Measurements from ENCODE around the gene APOBEC3B.
A peak's percentile ranks its signal among the peaks of the same experiment; 100 is the strongest.
"Not testable (repeated sequence)": the region's sequence is repeated elsewhere in the genome, so short reads cannot be mapped to it uniquely, and the experiment has no call there.

The APOBEC3B gene

DNA sequence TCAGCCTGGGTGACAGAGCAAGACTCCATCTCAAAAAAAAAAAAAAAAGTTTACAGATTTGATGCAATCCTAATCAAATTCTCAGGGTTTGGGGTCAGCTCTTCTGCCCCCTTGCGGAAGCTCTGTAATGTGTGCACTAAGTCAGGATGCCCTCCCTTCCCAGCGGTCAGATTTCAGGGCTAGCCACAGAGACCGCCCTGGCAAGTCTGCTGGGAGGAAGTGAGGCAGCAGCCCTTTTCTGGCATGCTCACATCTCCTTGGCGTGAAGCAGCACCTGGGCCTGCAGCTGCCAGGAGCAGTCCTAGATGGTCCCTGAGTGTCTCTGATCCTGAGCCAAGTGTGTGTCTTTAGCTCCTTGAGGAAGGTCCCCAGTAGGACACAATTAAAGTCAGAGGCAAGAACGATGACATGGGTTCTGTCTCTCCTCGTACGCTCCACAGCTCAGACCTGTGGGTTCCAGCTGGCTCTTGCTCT, 21.1 kb downstream of the APOBEC3B start:
- DNase-seq = peak; percentile 82

DNA sequence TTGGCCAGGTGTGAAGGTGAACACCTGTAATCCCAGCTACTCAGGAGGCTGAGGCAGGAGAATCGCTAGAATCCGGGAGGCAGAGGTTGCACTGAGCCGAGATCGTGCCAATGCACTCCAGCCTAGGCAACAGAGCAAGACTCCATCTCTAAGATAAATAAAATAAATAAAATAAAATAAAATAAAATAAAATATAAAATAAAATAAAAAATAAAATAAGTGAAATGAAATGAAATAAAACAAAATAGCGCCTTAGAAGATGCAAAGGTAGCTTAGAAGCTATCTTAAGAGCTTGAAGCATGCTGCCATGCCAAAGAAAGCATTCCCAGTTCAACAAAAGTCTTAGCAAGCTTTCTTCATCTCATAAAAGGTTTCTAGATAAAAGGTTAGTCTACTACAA, 25.0 kb downstream of the APOBEC3B start:
- DNase-seq = no peak

DNA sequence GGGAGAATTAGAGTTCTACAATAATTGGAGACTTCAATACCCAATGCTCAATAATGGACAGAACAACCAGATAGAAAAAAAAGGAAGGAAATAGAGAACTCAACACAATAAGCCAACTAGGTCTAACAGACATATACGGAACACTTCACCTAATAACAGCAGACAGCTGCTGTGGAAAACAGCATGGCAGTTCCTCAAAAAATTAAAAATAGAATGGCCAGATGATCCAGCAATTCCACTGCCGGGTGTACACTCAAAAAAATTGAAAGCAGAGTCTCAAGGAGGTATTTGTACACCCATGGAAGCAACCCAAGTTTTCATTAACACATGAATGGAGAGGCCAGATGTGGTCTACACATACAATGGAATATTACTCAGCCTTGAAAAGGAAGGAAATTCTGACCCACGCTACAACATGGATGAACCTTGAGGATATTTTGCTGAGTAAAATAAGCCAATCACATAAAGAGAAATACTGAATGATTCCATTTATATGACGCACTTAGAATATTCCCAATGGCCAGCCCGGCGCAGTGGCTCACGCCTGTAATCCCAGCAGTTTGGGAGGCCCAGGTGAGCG, 26.2 kb downstream of the APOBEC3B start:
- DNase-seq = not testable (repeated sequence)

DNA sequence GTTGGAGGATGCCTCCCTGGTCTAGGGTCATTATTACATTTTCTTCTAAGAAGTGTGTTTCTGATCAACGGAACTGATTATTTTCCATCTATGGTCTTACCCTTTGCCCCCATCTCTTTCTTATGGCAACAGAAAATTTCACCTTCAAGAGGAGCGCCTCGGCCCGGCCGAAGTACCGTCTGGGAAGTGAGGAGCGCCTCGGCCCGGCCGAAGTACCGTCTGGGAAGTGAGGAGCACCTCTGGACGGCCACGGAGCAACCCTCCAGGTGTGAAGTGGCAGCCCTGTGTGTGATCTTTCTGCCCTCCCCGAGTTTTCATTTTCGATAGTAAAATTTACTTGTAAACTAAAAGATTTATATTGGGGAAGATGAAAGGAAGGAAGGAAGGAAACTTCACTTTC, 28.8 kb downstream of the APOBEC3B start:
- DNase-seq = no peak

DNA sequence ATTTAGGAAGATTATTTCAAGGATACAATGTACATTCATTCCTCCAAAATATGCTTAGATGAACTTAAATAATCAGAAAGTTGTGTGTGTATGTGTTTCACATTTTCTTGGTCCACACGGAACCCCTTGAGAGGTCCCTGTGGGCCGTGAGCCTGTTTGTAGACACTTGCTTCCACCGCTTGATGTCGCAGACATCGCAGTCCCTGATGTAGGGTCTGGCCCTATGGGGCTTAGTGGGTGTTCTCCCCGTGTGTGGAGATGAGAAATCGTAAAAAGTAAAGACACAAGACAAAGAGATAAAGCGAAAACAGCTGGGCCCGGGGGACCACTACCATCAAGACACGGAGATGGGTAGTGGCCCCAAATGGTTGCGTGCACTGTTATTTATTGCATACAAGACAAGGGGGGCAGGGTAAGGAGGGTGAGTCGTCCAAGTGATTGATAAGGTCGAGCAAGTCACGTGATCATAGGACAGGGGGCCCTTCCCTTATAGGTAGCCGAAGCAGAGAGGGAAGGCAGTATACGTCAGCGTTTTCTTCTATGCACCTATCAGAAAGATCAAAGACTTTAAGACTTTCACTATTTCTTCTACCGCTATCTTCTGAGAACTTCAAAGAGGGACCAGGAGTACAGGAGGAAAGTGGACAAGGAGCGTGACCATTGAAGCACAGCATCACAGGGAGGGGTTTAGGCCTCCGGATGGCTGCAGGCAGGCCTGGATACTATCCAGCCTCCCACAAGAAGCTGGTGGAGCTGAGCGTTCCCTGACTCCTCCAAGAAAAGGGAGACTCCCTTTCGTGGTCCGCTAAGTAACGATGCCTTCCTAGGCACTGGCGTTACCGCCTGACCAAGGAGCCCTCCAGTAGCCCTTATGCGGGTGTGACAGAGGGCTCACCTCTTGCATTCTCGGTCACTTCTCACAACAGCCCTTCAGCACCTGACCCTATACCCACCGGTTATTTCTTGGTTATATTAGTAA, 30.7 kb downstream of the APOBEC3B start:
- no peak for DNase-seq

DNA sequence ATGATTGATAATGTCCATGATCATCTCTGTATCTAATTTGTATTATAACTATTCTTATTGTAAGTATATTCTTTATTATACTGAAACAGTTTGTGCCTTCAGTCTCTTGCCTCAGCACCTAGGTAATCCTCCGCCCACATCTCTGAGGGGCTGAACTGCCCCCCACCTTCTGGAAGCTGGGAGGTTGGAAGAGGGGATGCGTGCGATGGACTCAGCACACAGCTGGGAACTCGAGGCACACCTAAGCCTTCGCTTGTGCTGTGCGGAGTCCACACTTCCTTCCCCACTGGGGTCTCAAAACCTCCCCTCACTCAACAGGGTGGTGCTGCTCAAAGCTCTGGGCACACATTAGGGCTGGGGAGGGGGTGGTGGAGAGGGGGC, 31.4 kb downstream of the APOBEC3B start:
- DNase-seq = not testable (repeated sequence)

DNA sequence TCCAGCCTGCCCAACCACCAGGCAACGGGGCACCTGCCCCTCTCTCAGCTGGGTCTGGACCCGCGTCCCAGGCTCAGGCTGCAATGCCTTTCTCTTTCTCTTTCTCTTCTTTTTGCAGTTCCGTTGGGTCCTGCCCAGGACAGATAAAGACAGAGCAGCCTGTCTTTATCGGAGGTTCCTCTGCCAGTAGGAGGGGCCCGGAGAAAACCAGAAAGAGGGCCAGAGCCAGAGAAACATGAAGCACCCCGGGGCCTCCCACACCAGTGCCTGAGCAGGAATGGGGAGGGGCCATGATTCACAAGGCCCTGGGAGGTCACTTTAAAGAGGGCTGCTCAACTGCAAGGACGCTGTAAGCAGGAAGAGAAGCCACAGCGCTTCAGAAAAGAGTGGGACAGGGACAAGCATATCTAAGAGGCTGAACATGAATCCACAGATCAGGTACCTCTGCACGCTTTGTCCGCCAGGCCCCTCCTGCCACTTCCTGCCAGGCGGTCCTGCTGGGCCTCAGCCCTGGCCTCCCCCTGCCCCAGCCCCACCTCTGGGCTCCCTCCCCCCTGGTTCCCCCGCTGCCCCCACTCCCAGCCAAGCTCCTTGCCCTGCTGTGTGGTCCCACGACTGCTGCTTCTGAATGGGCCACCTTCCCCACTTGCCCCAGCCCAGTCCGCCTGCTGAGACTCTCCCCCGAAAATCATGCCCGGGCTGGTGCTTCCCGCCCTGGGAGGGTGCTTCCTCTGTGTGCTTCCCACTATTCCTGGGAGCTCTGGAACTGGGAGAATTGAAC, 32.0 kb downstream of the APOBEC3B start, which contains the start of gene APOBEC3C:
TSS of gene APOBEC3C (plus strand) at position 316 of the 781 bp plus-strand sequence. CDS start at position 422, 106 bp downstream.
- DNase-seq = peak; percentile 85

DNA sequence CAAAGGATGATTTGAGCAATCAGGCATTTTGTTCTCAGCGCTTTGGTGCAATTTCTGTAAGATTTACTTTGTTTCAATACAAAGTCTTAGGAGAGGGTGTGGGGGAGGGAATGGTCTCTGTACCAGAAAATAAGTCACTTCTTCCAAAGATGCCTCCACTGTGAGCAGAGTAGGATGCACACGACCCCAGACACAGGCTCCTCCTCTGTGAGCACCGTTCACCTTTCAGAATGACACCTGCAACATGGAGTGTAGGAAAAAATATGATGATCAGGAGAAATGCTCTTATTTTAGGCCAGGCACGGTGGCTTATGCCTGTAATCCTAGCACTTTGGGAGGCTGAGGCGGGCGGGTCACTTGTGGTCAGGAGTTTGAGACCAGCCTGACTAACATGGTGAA, 32.6 kb downstream of the APOBEC3B start:
- DNase-seq = not testable (repeated sequence)

DNA sequence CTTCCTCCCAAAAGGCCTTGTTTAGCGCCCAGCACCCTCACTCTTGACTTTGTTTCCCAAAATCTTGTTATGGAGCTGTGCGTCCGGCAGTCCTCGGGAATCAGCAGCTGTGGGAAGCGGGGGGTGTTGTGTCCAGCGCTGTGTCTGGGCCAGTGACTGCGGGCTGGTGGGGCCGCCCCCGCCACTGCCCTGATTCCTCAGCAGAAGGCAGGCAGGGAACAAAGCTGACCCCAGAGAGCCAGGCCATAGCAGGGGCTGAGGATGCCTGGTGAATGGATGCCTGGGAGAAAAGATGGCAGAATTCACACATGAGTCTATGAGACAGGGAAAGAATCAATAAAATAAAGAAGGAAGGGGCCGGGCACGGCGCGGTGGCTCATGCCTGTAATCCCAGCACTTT, 34.4 kb downstream of the APOBEC3B start:
- DNase-seq = no peak

DNA sequence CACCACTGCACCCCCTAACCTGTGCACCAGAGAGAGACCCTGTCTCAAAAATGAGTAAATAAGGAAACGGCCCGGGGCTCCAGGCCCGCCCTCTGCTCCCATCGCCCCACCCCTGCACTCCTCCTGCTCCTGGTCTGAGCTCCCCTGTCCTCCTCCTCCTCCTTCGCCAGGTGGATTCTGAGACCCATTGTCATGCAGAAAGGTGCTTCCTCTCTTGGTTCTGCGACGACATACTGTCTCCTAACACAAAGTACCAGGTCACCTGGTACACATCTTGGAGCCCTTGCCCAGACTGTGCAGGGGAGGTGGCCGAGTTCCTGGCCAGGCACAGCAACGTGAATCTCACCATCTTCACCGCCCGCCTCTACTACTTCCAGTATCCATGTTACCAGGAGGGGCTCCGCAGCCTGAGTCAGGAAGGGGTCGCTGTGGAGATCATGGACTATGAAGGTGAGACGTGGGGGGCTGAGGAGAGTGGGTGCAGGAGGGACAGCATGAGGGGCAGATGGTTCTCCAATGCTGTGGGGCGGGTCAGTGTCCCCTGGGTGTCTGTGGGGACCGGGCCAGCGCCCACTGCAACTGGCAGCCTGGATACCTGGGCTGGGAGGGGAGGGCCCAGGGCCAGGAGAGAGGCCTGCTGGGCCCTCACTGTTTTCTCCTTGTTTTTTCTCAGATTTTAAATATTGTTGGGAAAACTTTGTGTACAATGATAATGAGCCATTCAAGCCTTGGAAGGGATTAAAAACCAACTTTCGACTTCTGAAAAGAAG, 35.6 kb downstream of the APOBEC3B start:
- DNase-seq = no peak

DNA sequence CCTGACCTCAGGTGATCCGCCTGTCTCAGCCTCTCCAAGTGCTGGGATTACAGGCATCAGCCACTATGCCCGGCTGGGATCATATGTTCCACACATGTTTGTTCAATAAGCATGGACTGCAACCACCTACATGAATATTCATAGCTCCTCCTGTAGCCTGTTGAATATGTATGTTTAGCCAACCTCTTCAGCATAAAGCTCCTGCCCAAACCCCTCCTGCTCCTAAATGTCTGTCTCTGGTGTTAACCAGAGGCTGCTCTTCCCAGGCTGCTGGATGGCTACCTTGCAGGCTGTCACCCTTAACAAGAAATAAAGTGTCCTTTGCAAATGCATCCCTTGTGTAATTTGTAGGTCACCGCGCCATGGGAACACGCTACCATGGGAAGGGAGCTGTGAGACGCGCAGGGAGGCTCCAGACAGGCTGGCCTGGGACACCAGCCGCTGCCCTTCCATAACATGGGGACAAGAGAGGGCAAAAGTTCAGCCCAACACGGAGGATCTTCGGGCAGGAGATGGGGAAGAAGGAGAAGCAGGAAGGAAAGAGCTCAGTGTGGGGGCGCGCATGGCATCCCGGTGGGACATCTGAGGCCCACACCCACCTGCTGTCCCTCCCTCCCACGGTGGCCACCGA, 38.0 kb downstream of the APOBEC3B start:
- DNase-seq = not testable (repeated sequence)

DNA sequence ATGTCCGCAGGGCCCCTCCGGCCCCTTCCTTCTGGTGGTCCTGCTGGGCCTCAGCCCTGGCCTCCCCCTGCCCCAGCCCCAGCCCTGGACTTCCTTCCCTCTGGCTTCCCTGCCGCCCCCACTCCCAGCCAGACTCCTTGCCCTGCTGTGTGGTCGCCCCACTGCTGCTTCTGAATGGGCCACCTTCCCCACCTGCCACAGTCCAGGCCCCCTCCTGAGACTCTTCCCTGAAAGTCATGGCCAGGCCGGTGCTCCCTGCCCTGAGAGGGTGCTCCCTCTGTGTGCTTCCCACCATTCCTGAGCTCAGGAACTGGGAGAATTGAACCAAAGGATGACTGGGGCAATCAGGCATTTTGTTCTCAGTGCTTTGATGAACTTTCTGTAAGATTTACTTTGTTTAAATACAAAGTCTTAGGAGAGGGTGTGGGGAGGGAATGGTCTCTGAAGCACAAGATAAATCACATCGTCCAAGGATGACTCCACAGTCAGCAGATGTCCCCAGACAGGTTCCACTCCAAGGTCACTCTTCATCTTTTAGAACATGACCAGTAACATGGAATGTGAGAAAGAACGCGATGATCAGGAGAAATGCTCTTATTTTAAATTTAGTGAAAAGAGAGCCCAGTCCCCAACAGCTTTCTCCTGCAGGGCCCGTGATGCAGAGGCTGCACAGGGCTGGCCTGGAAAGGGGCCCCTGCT, 39.6 kb downstream of the APOBEC3B start:
- DNase-seq = no peak

DNA sequence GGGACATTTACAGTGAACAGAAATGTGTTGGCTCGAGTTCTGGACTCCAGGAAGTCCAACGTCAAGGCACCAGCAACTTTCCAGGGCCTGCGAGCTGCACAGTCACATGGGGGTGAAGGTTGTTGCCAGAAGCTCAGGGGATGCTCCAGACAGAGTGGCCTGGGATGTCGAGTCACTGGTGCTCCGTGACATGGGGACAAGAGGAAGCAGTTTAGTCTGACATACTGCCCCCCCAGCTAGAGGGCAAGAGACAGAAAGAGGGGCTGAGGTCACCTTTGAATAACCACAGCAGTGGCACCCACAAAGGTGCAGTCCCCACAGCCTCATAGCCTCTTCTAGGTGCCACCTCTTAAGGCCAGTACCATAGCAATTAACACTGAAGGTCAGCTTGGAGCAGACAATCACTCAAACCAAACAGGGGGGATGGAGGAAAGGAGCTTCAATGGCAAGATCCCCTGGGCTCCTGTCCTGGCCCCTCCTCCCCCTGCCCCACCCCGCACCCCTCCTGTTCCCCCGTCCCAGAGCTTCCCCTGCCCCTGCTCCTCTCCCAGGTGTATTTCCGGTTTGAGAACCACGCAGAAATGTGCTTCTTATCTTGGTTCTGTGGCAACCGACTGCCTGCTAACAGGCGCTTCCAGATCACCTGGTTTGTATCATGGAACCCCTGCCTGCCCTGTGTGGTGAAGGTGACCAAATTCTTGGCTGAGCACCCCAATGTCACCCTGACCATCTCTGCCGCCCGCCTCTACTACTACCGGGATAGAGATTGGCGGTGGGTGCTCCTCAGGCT, 42.6 kb downstream of the APOBEC3B start:
- no peak for DNase-seq

DNA sequence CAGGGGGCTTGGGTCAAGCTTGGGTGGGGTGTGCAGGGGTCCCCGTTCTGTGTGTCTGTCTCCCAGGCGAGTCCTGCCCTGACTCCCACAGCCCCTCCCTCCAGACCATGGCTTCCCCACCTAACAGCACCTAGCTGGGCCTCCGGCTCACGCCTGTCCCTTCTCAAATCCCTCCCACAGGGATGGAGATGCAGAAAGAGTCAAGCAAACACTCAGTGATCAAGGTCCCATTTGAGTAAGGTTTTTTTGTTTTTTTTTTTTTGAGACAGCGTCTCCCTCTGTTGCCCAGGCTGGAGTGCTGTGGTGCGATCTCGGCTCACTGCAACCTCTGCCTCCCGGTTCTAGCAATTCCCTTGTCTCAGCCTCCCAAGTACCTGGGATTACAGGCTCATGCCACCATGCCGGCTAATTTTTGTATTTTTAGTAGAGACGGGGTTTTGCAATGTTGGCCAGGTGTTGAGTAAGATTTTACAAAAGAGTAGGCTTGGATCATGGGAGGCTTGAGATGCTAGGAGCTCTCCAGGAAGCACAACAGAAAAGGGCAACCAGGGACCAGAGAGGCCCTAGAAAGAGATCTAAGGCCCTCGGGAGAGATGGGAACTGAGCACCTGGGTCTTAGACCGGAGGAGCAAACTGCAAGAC, 44.5 kb downstream of the APOBEC3B start:
- DNase-seq = no peak

DNA sequence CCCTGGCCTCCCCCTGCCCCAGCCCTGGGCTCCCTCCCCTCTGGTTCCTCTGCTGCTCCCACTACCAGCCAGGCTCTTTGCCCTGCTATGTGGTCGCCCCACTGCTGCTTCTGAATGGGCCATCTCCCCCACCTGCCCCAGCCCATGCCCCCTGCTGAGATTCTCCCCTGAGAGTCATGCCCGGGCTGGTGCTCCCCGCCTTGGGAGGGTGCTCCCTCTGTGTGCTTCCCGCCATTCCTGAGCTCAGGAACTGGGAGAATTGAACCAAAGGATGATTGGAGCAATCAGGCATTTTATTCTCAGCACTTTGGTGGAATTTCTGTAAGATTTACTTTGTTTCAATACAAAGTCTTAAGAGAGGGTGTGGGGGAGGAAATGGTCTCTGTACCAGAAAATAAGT, 45.6 kb downstream of the APOBEC3B start:
- DNase-seq = no peak

DNA sequence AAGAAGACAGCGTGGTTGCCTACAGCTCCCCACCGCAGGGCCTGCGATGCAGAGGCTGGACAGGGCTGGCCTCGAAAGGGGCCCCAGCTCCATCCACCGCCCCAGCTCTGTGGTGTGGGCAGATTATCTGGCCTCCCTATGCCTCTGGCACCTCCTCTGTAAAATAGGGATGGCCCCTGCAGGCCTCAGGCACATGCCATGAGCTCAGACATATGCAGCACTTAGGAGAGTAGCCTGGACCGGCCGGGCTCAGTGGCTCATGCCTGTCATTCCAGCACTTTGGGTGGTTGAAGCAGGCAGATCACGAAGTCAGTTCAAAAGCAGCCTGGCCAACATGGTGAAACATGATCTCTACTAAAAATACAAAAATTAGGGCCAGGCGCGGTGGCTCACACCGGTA, 46.1 kb downstream of the APOBEC3B start:
- DNase-seq = no peak

DNA sequence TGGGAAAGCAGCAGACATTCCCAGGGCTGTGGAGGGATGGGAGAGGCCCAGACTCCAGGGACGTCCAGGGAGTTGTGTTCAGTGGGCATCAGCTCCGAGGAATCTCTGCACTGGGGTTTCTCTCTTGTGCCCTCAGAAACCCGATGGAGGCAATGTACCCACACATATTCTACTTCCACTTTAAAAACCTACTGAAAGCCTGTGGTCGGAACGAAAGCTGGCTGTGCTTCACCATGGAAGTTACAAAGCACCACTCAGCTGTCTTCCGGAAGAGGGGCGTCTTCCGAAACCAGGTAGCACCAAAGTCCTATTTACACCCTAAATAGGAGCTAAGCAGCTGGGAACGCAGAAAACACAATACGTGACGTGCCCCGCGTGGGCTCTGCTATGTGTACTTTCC, 47.1 kb downstream of the APOBEC3B start:
- DNase-seq = no peak

DNA sequence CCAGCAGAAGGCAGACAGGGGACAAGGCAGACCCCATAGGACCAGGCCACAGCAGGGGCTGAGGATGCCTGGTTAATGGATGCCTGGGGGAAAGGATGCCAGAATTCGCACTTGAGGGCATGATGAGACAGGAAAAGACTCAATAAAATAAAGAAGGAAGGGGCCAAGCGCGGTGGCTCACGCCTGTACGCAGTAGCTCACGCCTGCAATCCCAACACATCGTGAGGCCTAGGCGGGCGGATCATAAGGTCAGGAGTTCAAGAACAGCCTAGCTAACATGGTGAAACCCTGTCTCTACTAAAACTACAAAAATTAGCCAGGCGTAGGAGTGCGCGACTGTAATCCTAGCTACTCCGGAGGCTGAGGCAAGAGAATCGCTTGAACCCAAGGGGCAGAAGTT, 48.6 kb downstream of the APOBEC3B start:
- DNase-seq = no peak

DNA sequence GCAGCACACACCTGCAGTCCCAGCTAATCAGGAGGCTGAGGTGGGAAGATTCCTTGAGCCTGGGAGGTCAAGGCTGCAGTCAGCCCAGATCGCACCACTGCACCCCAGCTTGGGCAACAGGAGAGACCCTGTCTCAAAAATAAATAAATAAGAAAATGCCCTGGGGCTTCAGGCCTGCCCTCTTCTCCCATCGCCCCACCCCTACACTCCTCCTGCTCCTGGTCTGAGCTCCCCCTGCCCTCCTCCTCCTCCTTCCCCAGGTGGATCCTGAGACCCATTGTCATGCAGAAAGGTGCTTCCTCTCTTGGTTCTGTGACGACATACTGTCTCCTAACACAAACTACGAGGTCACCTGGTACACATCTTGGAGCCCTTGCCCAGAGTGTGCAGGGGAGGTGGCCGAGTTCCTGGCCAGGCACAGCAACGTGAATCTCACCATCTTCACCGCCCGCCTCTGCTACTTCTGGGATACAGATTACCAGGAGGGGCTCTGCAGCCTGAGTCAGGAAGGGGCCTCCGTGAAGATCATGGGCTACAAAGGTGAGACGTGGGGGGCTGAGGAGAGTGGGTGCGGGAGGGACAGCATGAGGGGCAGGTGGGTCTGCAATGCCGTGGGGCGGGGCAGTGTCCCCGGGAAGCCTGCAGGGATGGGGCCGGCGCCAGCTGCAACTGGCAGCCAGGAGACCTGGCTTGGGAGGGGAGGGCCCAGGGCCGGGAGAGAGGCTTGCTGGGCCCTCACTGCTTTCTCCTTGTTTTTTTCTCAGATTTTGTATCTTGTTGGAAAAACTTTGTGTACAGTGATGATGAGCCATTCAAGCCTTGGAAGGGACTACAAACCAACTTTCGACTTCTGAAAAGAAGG, 49.5 kb downstream of the APOBEC3B start:
- not testable (repeated sequence) for DNase-seq
